B cell (primary cell): ENCODE data around the gene MCM10. TPM values are rescaled to one million over a fixed set of nuclear protein-coding genes. Genes with fewer than 3 reads are reported as not detected.

Source experiments
- ATAC-seq: fragments of 200-7000 bp; cut with Tn5 transposase; one replicate; pipeline ENCODE4 v1.10.0; 2021; ENCODE audit warnings: low read depth, mild to moderate bottlenecking, moderate number of reproducible peaks, moderate library complexity
- CTCF ChIA-PET: fragments of 350-600 bp; sonication (Branson Sonifier 250); formaldehyde crosslinking; loops from one replicate; lab custom pipeline; 2021; ENCODE audit warnings: antibody characterized with exemption, inconsistent platforms; lab: Charles Lee
- POLR2A ChIA-PET: fragments of 350-600 bp; sonication (Branson Sonifier 250); formaldehyde crosslinking; loops from one replicate; lab custom pipeline; 2021; ENCODE audit warnings: antibody characterized with exemption; lab: Charles Lee
- DNase-seq: peaks from one replicate; pipeline ENCODE4 v3.0.0; 2013
- H2AFZ ChIP-seq: 2 replicates; pipeline ENCODE4 v1.6.1; 2012; ENCODE audit warnings: mild to moderate bottlenecking, low read depth, low read length; ENCODE audit not compliant: insufficient read depth, poor library complexity, severe bottlenecking
- H3K27ac ChIP-seq, 2 donors: 1 replicate in 1 of 2; 2 replicates in 1 of 2; pipeline ENCODE4 v1.5.1; 2012 to 2013; ENCODE audit warnings: low read length in 2 of 2, mild to moderate bottlenecking in 2 of 2, moderate library complexity in 1 of 2
- H3K27me3 ChIP-seq, 4 experiments: fragments of 200-600 bp in 1 of 4; sonication (generic) in 1 of 4; replicated peaks in 1 of 4; 1 replicate in 2 of 4; 2 replicates in 2 of 4; pipeline versions ENCODE4 v1.6.1 to v1.7.0; 2013 to 2016; ENCODE audit warnings: low read length in 3 of 4, mild to moderate bottlenecking in 2 of 4, mixed read lengths in 1 of 4, moderate library complexity in 1 of 4; ENCODE audit not compliant: insufficient read depth in 4 of 4, control insufficient read depth in 3 of 4; ENCODE audit errors: control extremely low read depth in 1 of 4
- H3K36me3 ChIP-seq, 2 experiments: replicated peaks in 1 of 2; 1 replicate in 1 of 2; 2 replicates in 1 of 2; pipeline versions ENCODE4 v1.6.1 to v1.7.1; 2013; ENCODE audit warnings: low read length in 1 of 2; ENCODE audit not compliant: insufficient read depth in 2 of 2, control insufficient read depth in 1 of 2; ENCODE audit errors: control extremely low read depth in 1 of 2, extremely low read depth in 1 of 2
- H3K4me1 ChIP-seq, 2 donors: fragments of 200-600 bp in 1 of 2; sonication (generic) in 1 of 2; 1 replicate in 1 of 2; 2 replicates in 1 of 2; pipeline versions ENCODE4 v1.5.1 to v1.6.1; 2013 to 2017; ENCODE audit warnings: low read length in 2 of 2; ENCODE audit not compliant: control insufficient read depth in 2 of 2, insufficient read depth in 2 of 2
- H3K4me2 ChIP-seq: replicated peaks from 2 replicates; pipeline ENCODE3; 2012; ENCODE audit warnings: mild to moderate bottlenecking, low read depth, low read length; ENCODE audit not compliant: poor library complexity, severe bottlenecking
- H3K4me3 ChIP-seq, 5 experiments: fragments of 200-600 bp in 1 of 5; sonication (generic) in 1 of 5; 1 replicate in 3 of 5; 2 replicates in 2 of 5; pipeline versions ENCODE4 v1.5.1 to v1.7.0; 2011 to 2016; ENCODE audit warnings: low read length in 4 of 5, mild to moderate bottlenecking in 4 of 5, low read depth in 2 of 5, control low read depth in 1 of 5, moderate library complexity in 1 of 5; ENCODE audit not compliant: insufficient read depth in 1 of 5; ENCODE audit errors: control extremely low read depth in 1 of 5, extremely low read depth in 1 of 5
- H3K79me2 ChIP-seq: fragments of 200-600 bp; sonication (generic); one replicate; pipeline ENCODE4 v1.6.0; 2016; ENCODE audit warnings: low read length; ENCODE audit not compliant: control insufficient read depth, insufficient read depth
- H3K9ac ChIP-seq: fragments of 200-600 bp; sonication (generic); 2 replicates; pipeline ENCODE4 v1.6.1; 2017; ENCODE audit warnings: mild to moderate bottlenecking, low read length, moderate library complexity
- H3K9me3 ChIP-seq, 3 donors: one replicate each; pipeline versions ENCODE4 v1.6.1 to v1.7.1; 2013; ENCODE audit warnings: low read length in 2 of 3; ENCODE audit not compliant: control insufficient read depth in 2 of 3, insufficient read depth in 1 of 3; ENCODE audit errors: control extremely low read depth in 1 of 3
- H4K20me1 ChIP-seq: 2 replicates; pipeline ENCODE4 v1.6.0; 2012; ENCODE audit warnings: mild to moderate bottlenecking, low read length; ENCODE audit not compliant: insufficient read depth, control insufficient read depth, poor library complexity, severe bottlenecking
- H3K27ac Mint-ChIP-seq: one replicate; pipeline ENCODE4 v1.8.0; 2021; ENCODE audit warnings: mixed read lengths
- H3K27me3 Mint-ChIP-seq: one replicate; pipeline ENCODE4 v1.8.0; 2021; ENCODE audit warnings: mixed read lengths
- H3K4me1 Mint-ChIP-seq: one replicate; pipeline ENCODE4 v1.8.0; 2021; ENCODE audit warnings: mixed read lengths
- H3K4me3 Mint-ChIP-seq: one replicate; pipeline ENCODE4 v1.8.0; 2021; ENCODE audit warnings: mixed read lengths
- H3K9me3 Mint-ChIP-seq: one replicate; pipeline ENCODE4 v1.8.0; 2022; ENCODE audit warnings: mixed read lengths; ENCODE audit not compliant: insufficient read depth
- CTCF ChIP-seq: fragments of 200-600 bp; IDR thresholded peaks from one replicate; pipeline ENCODE4 v1.8.0; 2022; ENCODE audit warnings: antibody characterized with exemption, mild to moderate bottlenecking
- EZH2 ChIP-seq: IDR thresholded peaks from 2 replicates; pipeline ENCODE4 v1.6.1; 2012; ENCODE audit warnings: borderline replicate concordance, low read depth, mild to moderate bottlenecking, moderate library complexity, low read length; ENCODE audit not compliant: insufficient read depth, poor library complexity, severe bottlenecking
- WGBS: methylation state at CpG from one replicate; pipeline ENCODE4 v1.1.5; 2013; ENCODE audit warnings: missing lambda C conversion rate; ENCODE audit not compliant: insufficient coverage; 5-methylcytosine and 5-hydroxymethylcytosine counted together
- intact Hi-C: fragments of 100-400 bp; cut with micrococcal nuclease; formaldehyde crosslinking; loops from one replicate; pipeline ENCODE4 v1.10.0; 2022
- polyA plus RNA-seq: library from polyadenylated mRNA; depleted of rRNA; stranded (reverse); fragments of >200 nt; gene quantifications from 2 replicates; pipeline ENCODE4 v1.2.3, GENCODE V29; 2012
- total RNA-seq, 2 donors: library from RNA; stranded (reverse); fragments of 120-200 nt in 1 of 2; gene quantifications; 1 replicate in 1 of 2; 2 replicates in 1 of 2; pipeline versions ENCODE4 v1.2.3 to v1.2.4, GENCODE V29; 2013 to 2022

The MCM10 gene
- total and polyA plus RNA-seq, 2 donors (not counting 1 experiment from before 2014, with no cell fraction given): 0.42 to 0.88 TPM

GRCh38 chr10:13117841-13118783 lies 43.2 kb upstream of the MCM10 start:
- Histone ChIP-seq H3K27me3 (peaks cover 0 to 2% (median 0%) of the 10 kb centered on the region in 4 experiments), H3K4me3 (peak overlapping the region in 1 of 5 experiments; percentile 2), H4K20me1 (no peaks in the 10 kb centered on the region), H3K36me3 (peaks cover 4 to 39% of the 10 kb centered on the region in 2 experiments), H2AFZ (no peak overlapping the region), H3K9me3 (no peaks in the 10 kb centered on the region), H3K4me2 (peak overlapping the region; percentile 44), H3K79me2 (no peaks in the 10 kb centered on the region), H3K9ac (peak overlapping the region; percentile 3), H3K4me1 (peaks cover 12 to 13% of the 10 kb centered on the region in 2 donors), H3K27ac (no peak overlapping the region)
- TF ChIP-seq CTCF (no peak), EZH2 (no peak)
- Mint-ChIP-seq H3K4me1 (peaks cover 25% of the 10 kb centered on the region), H3K27ac (no peak overlapping the region), H3K27me3 (no peaks in the 10 kb centered on the region), H3K9me3 (no peaks in the 10 kb centered on the region), H3K4me3 (no peak overlapping the region)
- DNase-seq: peak; percentile 51
- peak; percentile 39 for ATAC-seq
- POLR2A ChIA-PET: no interaction called here
- CTCF ChIA-PET: interaction anchor here (1.5 kb wide), 1 partner anchor 18 kb away, joined by 3 read pairs; the partner anchor contains the start of gene OPTN
- 0% methylated on average over 4 of the region's 14 CpGs for WGBS
- intact Hi-C loops: no loop called here
